A549 treated with AZD9567 at 1 μM for 4 hours (cell line): ENCODE results near the gene POU2F3. TPM values are rescaled to one million over a fixed set of nuclear protein-coding genes. Genes with fewer than 3 reads are reported as not detected.

Source experiments
- total RNA-seq: library from RNA; stranded (reverse); fragments of 200-300 nt; extraction: Qiagen RNA extraction; gene quantifications from 5 replicates; pipeline ENCODE4 v1.2.3, GENCODE V29; 2022; ENCODE audit not compliant: insufficient read depth

The POU2F3 gene
- total RNA-seq = not detected in 5 replicates

GRCh38 chr11:120239713-120240640, at the start of gene POU2F3:
TSS of gene POU2F3 (plus strand) at chr11:120240140. CDS start at chr11:120240344, 204 bp downstream.

GRCh38 chr11:120210626-120211521, 29.1 kb upstream of the POU2F3 start, which contains the start of gene OAF:
TSS of gene OAF (plus strand) at chr11:120211032. CDS start at chr11:120211280, 248 bp downstream.

GRCh38 chr11:120324932-120325810, 85.2 kb downstream of the POU2F3 start, which contains the start of gene TLCD5:
TSS of gene TLCD5 (plus strand) at chr11:120325299. CDS start at chr11:120327442, 2,143 bp downstream.

GRCh38 chr11:120335908-120336640, 96.1 kb downstream of the POU2F3 start, which contains the start of gene ARHGEF12:
TSS of gene ARHGEF12 (plus strand) at chr11:120336413. CDS start at chr11:120337244, 831 bp downstream.

Other genes starting within 250 kb of the POU2F3 start
- 4.8 to 14.3 TPM (median 14.0 TPM) in 5 replicates for gene TRIM29, start 102.0 kb upstream of the POU2F3 start, total RNA-seq
- gene OAF, start 29.1 kb upstream of the POU2F3 start, total RNA-seq = 10.2 to 11.2 TPM (median 10.7 TPM) in 5 replicates
- gene TLCD5, start 85.2 kb downstream of the POU2F3 start, total RNA-seq = 5.7 to 7.8 TPM (median 7.4 TPM) in 5 replicates
- gene ARHGEF12, start 96.3 kb downstream of the POU2F3 start, total RNA-seq = 11.7 to 15.7 TPM (median 14.9 TPM) in 5 replicates